Adrenal gland (tissue), 12 donors: ENCODE measurements around the gene FXYD5. TPM values are rescaled to one million over a fixed set of nuclear protein-coding genes. Genes with fewer than 3 reads are reported as not detected.
A peak's percentile ranks its signal among the peaks of the same experiment; 100 is the strongest.

Experiments
- DNase-seq, 7 donors: peaks; one replicate each; pipeline ENCODE4 v3.0.0-alpha.2; 2019 to 2020
- H3K27ac ChIP-seq, 5 donors: fragments of 200-600 bp; sonication (generic) in 4 of 5; 1 replicate in 3 of 5; 2 replicates in 2 of 5; pipeline versions ENCODE4 v1.5.1 to v1.8.0; 2016 to 2020; ENCODE audit warnings: mild to moderate bottlenecking in 1 of 5
- H3K27me3 ChIP-seq: fragments of 200-600 bp; 2 replicates; pipeline ENCODE4 v1.8.0; 2021
- H3K36me3 ChIP-seq, 2 donors: fragments of 200-600 bp; replicated peaks in 1 of 2; 1 replicate in 1 of 2; 2 replicates in 1 of 2; pipeline versions ENCODE4 v1.5.1 to v1.8.0; 2018 to 2022
- H3K4me1 ChIP-seq, 2 donors: fragments of 200-600 bp; replicated peaks in 1 of 2; 1 replicate in 1 of 2; 2 replicates in 1 of 2; pipeline versions ENCODE4 v1.5.1 to v1.8.0; 2018 to 2021
- H3K4me3 ChIP-seq, 4 donors: fragments of 200-600 bp; sonication (generic) in 3 of 4; one replicate each; pipeline ENCODE4 v1.5.1; 2016 to 2018
- H3K9me3 ChIP-seq, 3 donors: fragments of 200-600 bp; sonication (generic) in 1 of 3; replicated peaks in 1 of 3; 1 replicate in 2 of 3; 2 replicates in 1 of 3; pipeline versions ENCODE4 v1.5.1 to v1.8.0; 2016 to 2021
- CTCF ChIP-seq, 6 experiments: fragments of 450-650 bp in 4 of 6; fragments of 200-600 bp in 2 of 6; sonication (generic) in 1 of 6; IDR thresholded peaks; 1 replicate in 5 of 6; 2 replicates in 1 of 6; pipeline versions ENCODE4 v1.5.1 to v1.8.0; 2016 to 2021; ENCODE audit warnings: antibody characterized with exemption in 6 of 6, mild to moderate bottlenecking in 2 of 6, moderate library complexity in 1 of 6
- POLR2A ChIP-seq, 2 donors: fragments of 450-650 bp; IDR thresholded peaks; one replicate each; pipeline ENCODE4 v1.6.1; 2017; ENCODE audit warnings: antibody characterized with exemption in 2 of 2, mild to moderate bottlenecking in 2 of 2, moderate library complexity in 1 of 2
- WGBS, 4 donors: extraction: QIAGEN DNeasy Blood & Tissue Kit in 2 of 4; methylation state at CpG; one replicate each; pipeline versions ENCODE4 v1.1.5 to v1.1.7; 2013 to 2017; 5-methylcytosine and 5-hydroxymethylcytosine counted together
- intact Hi-C, 2 donors: fragments of 100-400 bp; cut with DNase I; formaldehyde crosslinking; loops; one replicate each; pipeline versions ENCODE4 v1.14.1 to v1.15.0; 2022 to 2023
- polyA plus RNA-seq, 3 donors: library from polyadenylated mRNA; stranded (reverse); fragments of 200-250 nt in 2 of 3; fragments of 350-450 nt in 1 of 3; fragmentation: Illumina TruSeq in 1 of 3; extraction: RNeasy Lipid Tissue Mini Kit (QIAGEN cat#74804) in 1 of 3; gene quantifications; one replicate each; pipeline ENCODE4 v1.2.3, GENCODE V29; 2013 to 2014
- total RNA-seq, 9 donors: library from RNA; depleted of rRNA in 4 of 9; stranded (reverse); fragments of >200 nt in 4 of 9; fragments of 120-200 nt in 1 of 9; fragmentation: NEBNext Ultra II Directional in 1 of 9; extraction: Animal tissue kit (Norgen Biotek cat#: 25700) in 1 of 9; gene quantifications; one replicate each; pipeline versions ENCODE4 v1.1.0 to v1.2.4, GENCODE V29; 2013 to 2023
- donor health status: healthy with polysubstance abuse.
- donor health status: Bipolar disorder and iron deficiency.
- donor health status: DM: yes; HTN: yes; CAD: no.
- donor health status: DM: no; HTN: no; CAD: no.
- donor health status: DM: no; HTN: no; CAD: no.
- donor health status: DM: yes; HTN: yes; CAD: no.

FXYD5 gene
- total and polyA plus RNA-seq, 12 donors, result 4.2 to 123 (median 38.9) TPM

- Histone ChIP-seq H3K36me3 (no peaks in the 10 kb centered on the region), H3K9me3 (no peaks in the 10 kb centered on the region), H3K4me1 (peaks cover 0 to 30% of the 10 kb centered on the region in 2 donors), H3K4me3 (no peak overlapping the region), H3K27me3 (no peaks in the 10 kb centered on the region), H3K27ac (no peak overlapping the region)
- TF ChIP-seq CTCF (IDR thresholded peaks at IDR 0.05) (no peak), POLR2A (IDR thresholded peaks at IDR 0.05) (no peak)
- no peak for DNase-seq
- 67 to 86% (median 74%) methylated on average over 7 of the region's 7 CpGs for WGBS, 4 donors
- intact Hi-C loops, result no loop called here
These were observed 33.6 kb upstream of the FXYD5 start for GRCh38 chr19:35120898-35121297.

GRCh38 chr19:35122687-35123551, 31.6 kb upstream of the FXYD5 start:
- Histone ChIP-seq H3K4me1 (peaks cover 0 to 30% of the 10 kb centered on the region in 2 donors), H3K27me3 (no peaks in the 10 kb centered on the region), H3K4me3 (no peak overlapping the region), H3K9me3 (no peaks in the 10 kb centered on the region), H3K36me3 (no peaks in the 10 kb centered on the region), H3K27ac (peak overlapping the region in 1 of 5 donors; percentile 74)
- 81 to 95% (median 89%) methylated on average over 17 to 19 of the region's 19 CpGs for WGBS, 4 donors
- DNase-seq, result no peak
- TF ChIP-seq POLR2A (IDR thresholded peaks at IDR 0.05) (no peak), CTCF (IDR thresholded peaks at IDR 0.05) (no peak)
- intact Hi-C loops, result no loop called here

GRCh38 chr19:35123573-35123972, 31.0 kb upstream of the FXYD5 start:
- Histone ChIP-seq H3K4me1 (peaks cover 0 to 30% of the 10 kb centered on the region in 2 donors), H3K27ac (peak overlapping the region in 2 of 5 donors; percentile 67 to 74), H3K27me3 (no peaks in the 10 kb centered on the region), H3K9me3 (no peaks in the 10 kb centered on the region), H3K36me3 (no peaks in the 10 kb centered on the region), H3K4me3 (no peak overlapping the region)
- intact Hi-C loops, result no loop called here
- 70 to 87% (median 81%) methylated on average over 4 to 5 of the region's 5 CpGs for WGBS, 4 donors
- TF ChIP-seq POLR2A (IDR thresholded peaks at IDR 0.05), result no peak
- TF ChIP-seq CTCF (IDR thresholded peaks at IDR 0.05), result no peak
- DNase-seq, result peak in 1 of 7 donors; percentile 41

GRCh38 chr19:35124098-35125060, 30.2 kb upstream of the FXYD5 start:
- TF ChIP-seq POLR2A (IDR thresholded peaks at IDR 0.05) (peak; percentile 53 to 57), CTCF (IDR thresholded peaks at IDR 0.05) (no peak)
- H3K9me3 ChIP-seq, result no peaks in the 10 kb centered on the region
- peak; percentile 95 to 96 (median 95) for DNase-seq
- H3K36me3 ChIP-seq, result no peaks in the 10 kb centered on the region
- H3K4me3 ChIP-seq, result peak overlapping the region in 2 of 4 donors; percentile 35 to 60
- intact Hi-C loops, result no loop called here
- H3K27me3 ChIP-seq, result no peaks in the 10 kb centered on the region
- WGBS, 4 donors, result 7 to 18% (median 11%) methylated on average over 13 to 42 of the region's 42 CpGs
- H3K4me1 ChIP-seq, result peaks cover 0 to 25% of the 10 kb centered on the region in 2 donors
- H3K27ac ChIP-seq, result peak overlapping the region in 4 of 5 donors; percentile 18 to 74 (median 56)
